ENCODE measurements around the gene GPR107. TPM values are rescaled to one million over a fixed set of nuclear protein-coding genes. Genes with fewer than 3 reads are reported as not detected.

The GPR107 gene
- polyA plus RNA-seq, 3 donors: 6.0 to 22.6 (median 6.0) TPM

DNA sequence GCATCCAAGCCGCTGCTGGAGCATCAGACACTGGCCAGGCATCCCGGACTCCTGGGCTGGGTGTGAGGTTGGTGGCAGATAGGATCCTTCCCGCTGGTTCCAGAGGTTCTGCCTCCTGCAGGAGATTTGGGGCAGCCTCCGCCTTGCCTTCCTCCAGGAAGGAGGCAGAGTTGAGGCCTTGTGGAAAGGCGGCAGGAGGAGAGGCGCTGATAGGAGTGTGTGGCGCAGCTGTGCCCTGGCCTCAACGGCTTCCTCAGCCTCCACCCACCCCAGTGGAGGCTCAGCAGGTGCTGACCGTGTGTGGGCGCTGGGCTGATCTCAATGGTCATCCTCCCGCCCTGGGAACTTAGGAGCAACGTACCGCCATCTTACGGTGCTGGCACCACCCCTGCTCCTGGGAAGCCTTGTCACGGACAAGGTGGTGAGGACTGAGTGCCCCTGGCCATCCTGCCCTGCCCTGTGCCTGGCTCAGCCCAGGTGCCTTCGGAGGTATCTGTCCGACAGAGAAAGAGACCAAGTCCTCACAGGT, 128.7 kb downstream of the GPR107 start:
- H3K9me3 Mint-ChIP-seq: no peaks in the 10 kb centered on the region
- no peak for DNase-seq
- Histone ChIP-seq H3K9me3 (replicated peaks in 1 of 2; ENCODE audit: control insufficient read depth in 1 of 2, insufficient read depth in 1 of 2, low read length in 2 of 2) (no peaks in the 10 kb centered on the region), H3K9ac (ENCODE audit: insufficient read depth, low read length, poor library complexity, severe bottlenecking) (no peak overlapping the region), H3K27me3 (ENCODE audit: control insufficient read depth in 2 of 2, insufficient read depth in 2 of 2, low read length in 2 of 2) (no peaks in the 10 kb centered on the region), H3K4me2 (replicated peaks; ENCODE audit: extremely low read depth, low read length, poor library complexity, severe bottlenecking) (no peak overlapping the region), H3K4me1 (ENCODE audit: control insufficient read depth in 1 of 2, insufficient read depth in 2 of 2, low read length in 2 of 2) (no peaks in the 10 kb centered on the region), H3K36me3 (replicated peaks in 1 of 2; ENCODE audit: control insufficient read depth in 1 of 2, insufficient read depth in 2 of 2, low read length in 2 of 2) (no peaks in the 10 kb centered on the region), H3K27ac (ENCODE audit: low read depth in 1 of 2, low read length in 2 of 2) (no peak overlapping the region), H3K4me3 (replicated peaks in 1 of 3; ENCODE audit: low read depth in 2 of 3, low read length in 3 of 3) (no peak overlapping the region), H2AFZ (ENCODE audit: insufficient read depth, low read depth, low read length, poor library complexity, severe bottlenecking) (no peak overlapping the region), H3K79me2 (ENCODE audit: insufficient read depth, low read length) (no peaks in the 10 kb centered on the region), H4K20me1 (ENCODE audit: insufficient read depth, low read length) (no peaks in the 10 kb centered on the region)
- peaks cover 5 to 7% (median 6%) of the 10 kb centered on the region in 3 donors for H3K27me3 Mint-ChIP-seq (ENCODE audit: low read depth in 3 of 3)
- TF ChIP-seq, protein P1, sequence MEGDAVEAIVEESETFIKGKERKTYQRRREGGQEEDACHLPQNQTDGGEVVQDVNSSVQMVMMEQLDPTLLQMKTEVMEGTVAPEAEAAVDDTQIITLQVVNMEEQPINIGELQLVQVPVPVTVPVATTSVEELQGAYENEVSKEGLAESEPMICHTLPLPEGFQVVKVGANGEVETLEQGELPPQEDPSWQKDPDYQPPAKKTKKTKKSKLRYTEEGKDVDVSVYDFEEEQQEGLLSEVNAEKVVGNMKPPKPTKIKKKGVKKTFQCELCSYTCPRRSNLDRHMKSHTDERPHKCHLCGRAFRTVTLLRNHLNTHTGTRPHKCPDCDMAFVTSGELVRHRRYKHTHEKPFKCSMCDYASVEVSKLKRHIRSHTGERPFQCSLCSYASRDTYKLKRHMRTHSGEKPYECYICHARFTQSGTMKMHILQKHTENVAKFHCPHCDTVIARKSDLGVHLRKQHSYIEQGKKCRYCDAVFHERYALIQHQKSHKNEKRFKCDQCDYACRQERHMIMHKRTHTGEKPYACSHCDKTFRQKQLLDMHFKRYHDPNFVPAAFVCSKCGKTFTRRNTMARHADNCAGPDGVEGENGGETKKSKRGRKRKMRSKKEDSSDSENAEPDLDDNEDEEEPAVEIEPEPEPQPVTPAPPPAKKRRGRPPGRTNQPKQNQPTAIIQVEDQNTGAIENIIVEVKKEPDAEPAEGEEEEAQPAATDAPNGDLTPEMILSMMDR (IDR thresholded peaks at IDR 0.05): no peak
- H3K4me1 Mint-ChIP-seq: peaks cover 3% of the 10 kb centered on the region
- 95% methylated on average over 10 of the region's 17 CpGs for WGBS (ENCODE audit: insufficient coverage)
- no peaks in the 10 kb centered on the region for H3K36me3 Mint-ChIP-seq
- H3K27ac Mint-ChIP-seq: no peak overlapping the region
- intact Hi-C loops (cut with micrococcal nuclease): no loop called here
- H3K4me3 Mint-ChIP-seq: no peak overlapping the region

GRCh38 chr9:130183133-130183762, 129.5 kb downstream of the GPR107 start:
- Histone ChIP-seq H3K9me3 (replicated peaks in 1 of 2; ENCODE audit: control insufficient read depth in 1 of 2, insufficient read depth in 1 of 2, low read length in 2 of 2) (no peaks in the 10 kb centered on the region), H3K27me3 (ENCODE audit: control insufficient read depth in 2 of 2, insufficient read depth in 2 of 2, low read length in 2 of 2) (no peaks in the 10 kb centered on the region), H2AFZ (ENCODE audit: insufficient read depth, low read depth, low read length, poor library complexity, severe bottlenecking) (no peak overlapping the region), H3K36me3 (replicated peaks in 1 of 2; ENCODE audit: control insufficient read depth in 1 of 2, insufficient read depth in 2 of 2, low read length in 2 of 2) (no peaks in the 10 kb centered on the region), H3K79me2 (ENCODE audit: insufficient read depth, low read length) (no peaks in the 10 kb centered on the region), H3K9ac (ENCODE audit: insufficient read depth, low read length, poor library complexity, severe bottlenecking) (no peak overlapping the region), H3K4me2 (replicated peaks; ENCODE audit: extremely low read depth, low read length, poor library complexity, severe bottlenecking) (no peak overlapping the region), H4K20me1 (ENCODE audit: insufficient read depth, low read length) (no peaks in the 10 kb centered on the region), H3K4me1 (ENCODE audit: control insufficient read depth in 1 of 2, insufficient read depth in 2 of 2, low read length in 2 of 2) (no peaks in the 10 kb centered on the region), H3K27ac (ENCODE audit: low read depth in 1 of 2, low read length in 2 of 2) (no peak overlapping the region), H3K4me3 (replicated peaks in 1 of 3; ENCODE audit: low read depth in 2 of 3, low read length in 3 of 3) (no peak overlapping the region)
- no peak overlapping the region for H3K4me3 Mint-ChIP-seq
- 69% methylated on average over 5 of the region's 7 CpGs for WGBS (ENCODE audit: insufficient coverage)
- H3K27ac Mint-ChIP-seq: no peak overlapping the region
- no peak for DNase-seq
- no peaks in the 10 kb centered on the region for H3K36me3 Mint-ChIP-seq
- intact Hi-C loops (cut with micrococcal nuclease): no loop called here
- H3K27me3 Mint-ChIP-seq (ENCODE audit: low read depth in 3 of 3): peaks cover 4 to 7% (median 6%) of the 10 kb centered on the region in 3 donors
- TF ChIP-seq, protein P1 (IDR thresholded peaks at IDR 0.05): no peak
- H3K4me1 Mint-ChIP-seq: peaks cover 3% of the 10 kb centered on the region
- no peaks in the 10 kb centered on the region for H3K9me3 Mint-ChIP-seq
